Epithelial cell of prostate (primary cell): ENCODE data around the gene VAMP8.
"Not testable (repeated sequence)": the region's sequence is repeated elsewhere in the genome, so short reads cannot be mapped to it uniquely, and the experiment has no call there.

ENCODE experiments used
- DNase-seq: peaks from one replicate; pipeline ENCODE4 v3.0.0-alpha.2; 2011; ENCODE audit warnings: low read depth, low spot score
- H3K27ac ChIP-seq: fragments of 450-650 bp; 2 replicates; pipeline ENCODE4 v1.5.1; 2017; ENCODE audit warnings: mild to moderate bottlenecking

Gene VAMP8

GRCh38 chr2:85545780-85546240 lies 31.6 kb upstream of the VAMP8 start:
- peak overlapping the region; percentile 90 for H3K27ac ChIP-seq
- DNase-seq, result no peak

- peak overlapping the region; percentile 90 for H3K27ac ChIP-seq
- no peak for DNase-seq
Observed at GRCh38 chr2:85547089-85547858, 30.1 kb upstream of the VAMP8 start.

DNA sequence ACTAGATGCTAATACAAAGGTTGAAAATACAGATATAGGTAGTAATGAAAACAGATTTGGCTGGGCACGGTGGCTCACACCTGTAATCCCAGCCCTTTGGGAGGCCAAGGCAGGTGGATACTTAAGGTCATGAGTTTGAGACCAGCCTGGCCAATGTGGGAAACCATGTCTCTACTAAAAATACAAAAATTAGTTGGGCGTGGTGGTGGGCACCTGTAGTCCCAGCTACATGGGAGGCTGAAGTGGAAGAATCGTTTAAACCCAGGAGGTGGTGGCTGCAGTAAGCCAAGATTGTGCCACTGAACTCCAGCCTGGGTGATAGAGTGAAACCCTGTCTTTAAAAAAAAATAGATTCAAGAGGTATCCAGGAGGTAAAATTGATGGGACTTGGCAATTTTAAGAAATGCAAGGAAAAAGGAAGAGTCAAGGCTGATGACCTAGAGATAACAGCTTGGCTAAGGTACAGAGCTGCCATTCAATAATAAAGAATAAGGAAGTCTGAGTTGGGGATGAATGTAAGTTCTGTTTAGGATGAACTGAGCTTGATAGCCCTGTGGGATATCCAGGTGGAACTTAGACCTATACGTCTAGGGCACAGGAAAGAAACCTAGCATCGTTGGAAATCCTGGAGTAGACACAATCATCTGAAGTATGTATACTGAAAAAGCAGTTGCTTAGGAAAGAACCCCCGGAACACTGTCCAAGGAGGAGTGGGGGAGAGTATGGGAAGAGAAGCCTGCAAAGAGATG lies 29.4 kb upstream of the VAMP8 start:
- peak overlapping the region; percentile 90 for H3K27ac ChIP-seq
- no peak for DNase-seq

DNA sequence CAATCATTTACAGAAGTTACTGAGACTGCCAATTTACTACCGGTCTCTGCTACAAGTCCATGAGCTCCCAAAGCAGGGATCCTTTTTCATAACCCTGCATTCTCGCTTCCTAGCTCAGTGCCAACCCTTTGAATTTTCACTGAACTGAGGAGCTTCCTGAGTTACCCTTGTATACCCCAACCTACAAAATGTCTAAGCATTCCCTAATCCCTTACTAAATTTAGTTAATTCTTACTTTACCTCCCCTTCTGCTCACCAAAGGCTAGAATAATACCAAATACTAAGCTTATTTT lies 28.8 kb upstream of the VAMP8 start:
- H3K27ac ChIP-seq, result peak overlapping the region; percentile 90
- DNase-seq, result no peak

GRCh38 chr2:85549095-85549494 lies 28.3 kb upstream of the VAMP8 start:
- H3K27ac ChIP-seq, result no peak overlapping the region
- DNase-seq, result no peak

DNA sequence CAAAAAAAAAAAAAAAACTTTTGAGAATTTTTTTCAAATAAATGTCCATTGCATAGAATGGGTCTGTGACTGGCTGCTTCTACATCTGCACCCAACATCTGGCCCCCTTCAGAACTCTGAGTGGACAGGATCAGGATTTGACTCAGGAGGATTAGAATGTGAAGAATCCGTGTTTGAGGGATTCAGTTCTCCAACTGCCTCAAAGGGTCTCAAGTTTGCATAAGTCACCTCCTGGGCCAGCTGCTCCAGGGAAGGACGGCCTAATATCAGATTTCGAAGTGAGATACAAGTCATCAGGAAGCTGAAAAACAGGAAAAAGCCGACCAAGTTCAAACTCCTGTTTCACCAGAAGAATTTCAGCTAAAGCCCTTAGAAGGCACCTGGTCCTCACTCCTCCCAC lies 27.6 kb upstream of the VAMP8 start:
- no peak for DNase-seq
- peak overlapping the region; percentile 25 for H3K27ac ChIP-seq

DNA sequence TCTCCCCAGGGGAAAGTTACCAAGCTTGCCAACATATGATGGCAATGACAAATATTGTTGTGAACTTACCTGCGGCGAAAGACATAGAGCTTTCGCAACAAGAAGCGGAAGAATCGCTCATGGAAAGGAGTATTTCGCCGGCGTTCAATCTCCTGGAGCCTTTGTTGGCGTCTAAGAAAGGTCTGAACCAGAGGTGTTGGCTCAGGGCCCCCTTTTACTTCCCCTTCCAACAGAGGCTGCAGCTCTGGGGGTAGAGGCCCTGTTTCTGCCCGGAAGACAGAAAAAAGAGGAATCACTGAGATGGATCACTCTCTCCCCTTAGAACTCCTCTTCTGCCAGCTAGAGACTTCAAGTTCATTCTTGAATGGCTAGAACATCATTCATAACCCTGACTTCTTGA lies 26.9 kb upstream of the VAMP8 start:
- H3K27ac ChIP-seq, result peak overlapping the region; percentile 25
- DNase-seq, result no peak

DNA sequence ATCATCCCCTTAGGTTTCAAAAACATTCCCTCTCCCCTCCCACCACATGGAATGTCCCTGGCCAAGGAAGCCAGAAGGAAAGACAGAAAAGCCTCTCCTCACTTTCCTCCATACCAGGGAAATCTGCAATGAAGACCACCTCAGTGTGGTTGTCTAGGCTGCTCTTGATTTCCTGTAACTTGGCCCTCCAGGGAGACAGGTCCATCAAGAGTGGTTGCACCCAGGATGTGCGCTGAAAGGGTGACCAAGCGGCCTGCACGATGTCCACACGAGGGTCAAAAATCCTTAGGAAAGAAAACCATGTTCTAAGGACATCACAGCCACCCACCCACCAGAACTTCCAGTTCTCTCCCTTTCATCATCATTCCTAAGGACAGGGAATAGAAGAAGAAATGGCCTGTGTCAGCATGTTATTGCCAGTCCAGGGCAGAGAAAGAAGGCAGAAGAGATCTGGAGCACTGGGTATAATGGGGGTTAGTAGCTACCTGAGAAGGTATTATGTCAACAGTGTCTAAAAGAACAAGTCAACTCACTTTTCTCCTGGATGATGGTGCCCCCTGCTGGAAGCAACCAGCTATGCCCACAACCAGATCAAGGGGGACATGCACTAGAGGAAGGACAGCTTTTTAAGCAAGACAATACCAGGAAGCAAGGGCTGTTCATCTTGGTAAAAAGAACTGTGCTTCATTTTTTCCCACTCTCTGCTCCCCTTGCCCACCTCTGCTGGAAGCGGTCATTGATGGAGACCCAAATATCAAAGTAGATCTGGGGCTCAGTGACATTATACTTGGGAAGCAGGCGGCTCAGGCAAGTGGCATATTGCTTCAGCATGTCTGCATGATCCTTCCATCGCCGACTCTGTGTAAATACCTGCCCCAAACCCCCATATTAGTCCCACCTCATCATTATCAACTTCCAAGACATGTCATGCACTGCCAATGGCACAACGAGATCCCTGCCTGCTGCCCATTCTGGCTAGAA lies 25.4 kb upstream of the VAMP8 start:
- H3K27ac ChIP-seq, result no peak overlapping the region
- DNase-seq, result no peak

- DNase-seq, result no peak
Observed at GRCh38 chr2:85553184-85553583, 24.2 kb upstream of the VAMP8 start.

DNA sequence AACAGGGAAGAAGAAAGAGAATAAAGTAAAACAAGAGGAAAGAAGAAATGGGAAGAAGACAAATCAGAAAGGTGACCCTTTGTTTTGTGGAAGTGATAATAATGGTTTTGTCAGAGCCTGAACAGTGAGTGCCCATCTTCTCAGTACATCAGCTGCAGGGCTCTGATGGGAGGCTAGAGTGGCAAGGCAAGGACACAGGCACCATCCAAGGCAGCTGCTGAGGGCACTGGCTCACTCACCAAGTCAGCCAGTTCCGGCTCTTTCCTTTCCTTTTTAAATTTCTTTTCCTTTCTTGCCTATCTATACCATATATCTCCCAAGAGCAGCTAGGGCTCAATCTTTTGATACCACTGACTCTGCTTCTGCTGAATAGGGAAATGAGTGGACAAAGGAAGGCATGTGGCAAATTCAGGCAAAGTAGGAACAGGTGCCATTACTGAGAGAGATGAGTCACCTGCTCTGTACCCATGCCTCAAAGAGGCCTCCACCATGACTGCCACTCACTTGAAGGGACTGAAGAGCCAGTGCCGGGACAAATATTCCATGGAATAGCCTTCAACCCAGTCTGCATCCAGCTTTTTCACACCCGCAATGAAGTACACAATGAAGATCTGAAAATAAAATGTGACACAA lies 22.3 kb upstream of the VAMP8 start:
- no peak for DNase-seq
- no peak overlapping the region for H3K27ac ChIP-seq

More at GRCh38 chr2:85553184-85553583, 24.2 kb upstream of the VAMP8 start:
- H3K27ac ChIP-seq, result no peak overlapping the region

GRCh38 chr2:85557130-85557529 lies 20.3 kb upstream of the VAMP8 start:
- H3K27ac ChIP-seq, result no peak overlapping the region
- DNase-seq, result no peak

DNA sequence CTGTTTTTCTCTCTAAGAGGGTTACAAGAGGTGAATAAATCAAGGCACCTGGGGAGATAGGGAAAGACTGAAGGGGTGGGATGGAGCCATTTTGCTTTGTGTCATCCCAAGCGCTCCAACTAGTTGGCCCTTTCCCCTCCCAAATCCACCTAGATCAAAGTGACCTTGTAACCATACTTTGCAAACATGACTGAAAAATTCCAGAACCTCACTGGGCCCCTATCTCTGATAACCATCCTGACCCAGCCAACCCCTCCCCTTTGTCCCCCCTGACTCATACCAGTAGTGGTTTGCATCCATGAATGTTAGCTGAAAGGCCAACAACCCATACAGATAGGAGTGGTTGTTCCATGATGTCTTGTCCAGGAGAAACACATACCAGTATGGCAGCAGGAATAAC lies 19.2 kb upstream of the VAMP8 start:
- no peak overlapping the region for H3K27ac ChIP-seq
- no peak for DNase-seq

- not testable (repeated sequence) for H3K27ac ChIP-seq, DNase-seq
Observed at GRCh38 chr2:85560403-85560726, 17.0 kb upstream of the VAMP8 start.

DNA sequence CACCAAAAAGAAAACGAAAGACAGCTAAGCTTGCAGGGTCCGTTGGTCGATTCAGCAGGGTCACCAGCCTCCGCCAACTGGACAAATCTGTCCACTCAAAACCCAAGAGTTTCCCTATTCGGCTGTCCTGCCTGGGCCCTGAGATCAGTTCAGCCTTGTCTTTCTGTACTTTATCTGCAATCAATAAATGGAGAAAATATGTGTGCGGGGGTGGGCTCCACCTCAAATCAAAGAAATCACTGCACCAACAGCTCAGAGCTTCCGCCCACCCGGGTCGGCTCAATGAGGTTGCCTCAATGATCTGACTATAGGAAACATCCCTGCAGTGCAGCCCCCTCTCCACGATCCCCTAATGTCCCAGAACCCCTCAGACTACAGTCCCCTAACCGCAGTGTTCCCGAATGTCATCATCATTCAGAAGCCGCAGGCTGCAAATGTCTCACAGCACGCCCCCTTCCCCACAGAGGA lies 16.5 kb upstream of the VAMP8 start:
- H3K27ac ChIP-seq, result peak overlapping the region; percentile 48
- DNase-seq, result no peak

GRCh38 chr2:85561280-85562212 lies 15.8 kb upstream of the VAMP8 start, which contains the start of gene GGCX:
Gene GGCX (minus strand): TSS chr2:85561493. CDS start chr2:85561428, 65 bp downstream.
- peak; percentile 69 for DNase-seq
- peak within 1 kb of the TSS; percentile 48 for H3K27ac ChIP-seq

DNA sequence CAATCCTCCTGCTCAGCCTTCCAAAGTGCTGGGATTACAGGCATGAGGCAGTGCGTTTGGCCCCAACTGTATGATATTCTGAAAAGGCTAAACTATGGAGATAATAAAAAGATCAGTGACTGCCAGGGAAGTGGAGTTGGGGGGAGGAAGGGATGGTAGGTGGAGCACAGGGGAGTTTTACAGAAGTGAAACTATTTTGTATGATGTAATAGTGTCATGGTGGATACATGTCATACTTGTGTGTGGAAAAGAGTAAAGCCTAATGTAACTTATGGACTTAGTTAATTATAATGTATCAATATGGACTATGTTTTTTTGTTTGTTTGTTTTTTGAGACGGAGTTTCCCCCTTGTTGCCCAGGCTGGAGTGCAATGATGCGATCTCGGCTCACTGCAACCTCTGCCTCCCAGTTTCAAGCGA lies 13.2 kb upstream of the VAMP8 start:
- no peak for DNase-seq
- no peak overlapping the region for H3K27ac ChIP-seq

- H3K27ac ChIP-seq, result no peak overlapping the region
- no peak for DNase-seq
Observed at GRCh38 chr2:85566265-85566664, 11.1 kb upstream of the VAMP8 start.

- H3K27ac ChIP-seq, result no peak overlapping the region
- DNase-seq, result no peak
Observed at GRCh38 chr2:85575739-85576138, 1.6 kb upstream of the VAMP8 start.

GRCh38 chr2:85577063-85577385 lies 362 bp upstream of the VAMP8 start:
- H3K27ac ChIP-seq, result peak overlapping the region; percentile 83
- no peak for DNase-seq
